HG03439 (cell line): ENCODE data around the gene SQSTM1.

Experiments
- ATAC-seq: cut with Tn5 transposase; IDR thresholded peaks from one replicate; pipeline ENCODE4 v1.9.1; 2021; ENCODE audit warnings: mild to moderate bottlenecking, moderate library complexity; ENCODE audit not compliant: unreplicated experiment

The SQSTM1 gene

DNA sequence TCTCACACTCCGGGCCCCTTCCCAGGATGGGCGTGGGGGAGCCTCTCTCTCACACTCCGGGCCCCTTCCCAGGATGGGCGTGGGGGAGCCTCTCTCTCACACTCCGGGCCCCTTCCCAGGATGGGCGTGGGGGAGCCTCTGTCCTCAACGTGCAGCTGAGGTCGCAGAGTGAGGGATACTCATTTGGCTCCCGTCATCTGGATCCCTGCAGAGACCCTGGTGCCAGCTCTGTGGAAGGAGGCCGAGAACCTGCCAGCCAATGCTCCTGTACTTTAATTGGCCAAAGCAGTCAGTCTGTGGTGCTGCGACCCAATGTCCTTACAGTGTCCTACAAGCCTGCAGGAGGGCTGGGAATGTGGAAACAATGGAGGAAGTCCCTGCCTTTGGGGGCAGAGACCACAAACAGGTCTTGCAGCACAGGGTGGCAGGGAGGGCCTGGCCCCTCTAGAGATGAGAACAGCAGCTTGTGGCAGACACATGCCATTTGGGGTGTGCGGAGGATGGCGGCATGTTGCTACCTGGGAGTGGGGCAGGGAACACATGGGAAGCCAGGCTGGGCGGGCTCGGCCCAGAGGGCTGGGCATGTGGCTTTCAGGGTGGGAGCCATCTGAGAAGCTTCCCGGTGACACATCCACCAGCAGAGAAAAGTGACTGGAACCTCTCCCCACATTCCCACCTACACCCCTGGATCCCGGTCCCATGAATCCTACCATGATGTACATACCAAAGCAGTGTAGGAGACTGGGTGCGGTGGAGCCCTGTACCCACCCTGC is 51.5 kb downstream of the SQSTM1 start:
- ATAC-seq: no peak

- no peak for ATAC-seq
Observed at GRCh38 chr5:179872828-179873575, 52.3 kb downstream of the SQSTM1 start.

DNA sequence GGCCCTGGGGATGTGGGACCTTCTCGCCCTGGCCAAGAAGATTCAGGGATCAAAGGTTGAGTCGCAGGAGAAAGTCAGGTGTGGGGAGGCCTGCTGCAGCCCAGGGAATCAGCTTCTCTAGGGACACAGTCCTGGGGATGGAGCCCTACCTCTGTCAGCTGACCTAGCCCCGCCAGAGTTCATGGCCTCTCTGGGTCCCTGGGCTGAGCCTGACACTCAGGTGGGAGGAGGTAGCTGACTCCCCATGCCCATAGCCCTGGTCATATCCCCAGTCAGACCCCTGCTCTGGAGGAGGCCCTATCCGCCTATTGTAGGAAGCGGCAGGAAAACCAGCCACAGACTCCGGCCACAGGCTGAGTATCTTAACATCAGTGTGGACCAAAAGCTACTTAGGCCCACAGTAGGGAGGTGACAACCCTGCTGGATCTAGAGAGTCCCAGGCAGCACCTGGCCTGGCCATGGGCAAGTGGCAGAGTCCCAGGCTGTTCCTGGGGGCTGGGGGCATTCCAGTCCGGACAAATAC is 52.9 kb downstream of the SQSTM1 start:
- ATAC-seq: no peak

- no peak for ATAC-seq
Observed at GRCh38 chr5:179874136-179874535, 53.4 kb downstream of the SQSTM1 start.

DNA sequence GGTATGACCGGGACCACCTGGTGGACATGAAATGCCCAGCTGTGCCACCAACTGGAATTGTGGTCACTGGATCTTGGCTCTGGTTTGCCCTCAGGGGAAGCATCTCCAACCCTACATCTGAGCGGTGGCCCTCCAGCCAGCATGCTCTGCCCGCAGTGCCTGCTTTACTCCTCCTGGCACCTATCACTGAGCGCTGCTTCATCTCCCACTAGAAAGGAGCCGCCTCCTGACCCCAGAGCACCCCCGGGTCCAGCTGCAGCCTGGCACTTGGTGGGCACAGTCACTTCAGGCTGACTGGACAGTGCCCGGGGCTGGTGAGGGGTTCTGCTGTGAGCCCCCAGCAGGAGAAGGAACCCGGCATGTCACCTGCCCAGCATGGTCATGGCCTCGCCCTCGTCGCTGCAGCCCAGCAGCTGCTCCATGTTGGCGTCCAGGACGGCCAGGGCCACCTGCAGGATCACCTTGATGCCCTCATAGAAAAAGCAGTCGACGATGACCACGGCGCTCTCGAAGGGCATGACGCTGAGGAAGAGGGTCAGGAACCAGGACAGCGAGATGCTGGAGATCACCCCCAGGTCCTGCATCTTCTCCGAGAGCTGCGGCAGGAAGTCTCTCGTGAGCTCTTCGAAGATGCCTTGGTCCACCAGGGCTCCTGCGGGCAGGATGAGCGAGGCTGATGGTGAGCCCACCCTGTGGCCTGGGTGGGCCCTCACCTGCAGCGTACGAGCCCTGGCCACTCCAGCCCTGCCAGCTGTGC is 54.0 kb downstream of the SQSTM1 start:
- no peak for ATAC-seq

GRCh38 chr5:179875741-179876609 is 55.3 kb downstream of the SQSTM1 start:
- no peak for ATAC-seq

- no peak for ATAC-seq
Observed at GRCh38 chr5:179876610-179876952, 55.9 kb downstream of the SQSTM1 start.

DNA sequence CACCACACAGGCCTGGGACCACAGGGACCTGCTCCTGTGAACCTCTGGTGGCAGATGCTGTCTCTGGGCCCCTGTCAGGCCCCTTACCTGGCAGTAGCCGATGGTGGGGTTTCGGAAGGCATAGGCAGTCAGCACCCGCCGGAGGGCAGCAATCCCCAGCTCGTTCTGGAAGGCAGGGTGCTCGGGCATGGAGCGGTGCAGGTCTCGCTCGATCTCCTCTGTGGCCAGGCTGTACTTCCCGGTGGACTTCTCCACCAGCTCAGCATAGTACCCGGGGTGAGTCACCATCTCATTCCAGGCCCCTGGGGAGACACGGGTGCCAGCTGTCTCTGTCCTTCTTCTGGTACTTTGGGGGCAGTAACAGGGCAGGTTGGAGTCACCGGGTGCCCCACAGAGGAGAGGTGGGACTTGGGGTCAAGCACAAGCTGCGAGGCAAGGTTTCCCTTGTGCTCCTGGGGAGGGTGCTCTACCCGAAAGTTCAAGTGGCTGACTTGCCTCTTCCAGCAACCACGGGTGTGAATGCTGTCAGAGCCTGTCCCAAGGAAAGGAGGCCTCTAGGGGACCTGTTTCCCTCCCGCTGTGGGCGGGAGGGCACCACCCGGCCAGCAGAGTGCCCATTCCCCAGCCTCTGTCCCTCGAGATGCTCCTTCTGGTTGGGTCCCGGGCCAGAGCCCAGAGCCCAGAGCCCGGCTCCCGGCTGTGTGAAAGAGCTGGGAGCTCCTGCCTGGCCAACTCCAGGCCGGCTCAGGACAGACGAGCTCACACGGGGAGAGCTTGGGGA is 57.7 kb downstream of the SQSTM1 start:
- ATAC-seq: no peak

DNA sequence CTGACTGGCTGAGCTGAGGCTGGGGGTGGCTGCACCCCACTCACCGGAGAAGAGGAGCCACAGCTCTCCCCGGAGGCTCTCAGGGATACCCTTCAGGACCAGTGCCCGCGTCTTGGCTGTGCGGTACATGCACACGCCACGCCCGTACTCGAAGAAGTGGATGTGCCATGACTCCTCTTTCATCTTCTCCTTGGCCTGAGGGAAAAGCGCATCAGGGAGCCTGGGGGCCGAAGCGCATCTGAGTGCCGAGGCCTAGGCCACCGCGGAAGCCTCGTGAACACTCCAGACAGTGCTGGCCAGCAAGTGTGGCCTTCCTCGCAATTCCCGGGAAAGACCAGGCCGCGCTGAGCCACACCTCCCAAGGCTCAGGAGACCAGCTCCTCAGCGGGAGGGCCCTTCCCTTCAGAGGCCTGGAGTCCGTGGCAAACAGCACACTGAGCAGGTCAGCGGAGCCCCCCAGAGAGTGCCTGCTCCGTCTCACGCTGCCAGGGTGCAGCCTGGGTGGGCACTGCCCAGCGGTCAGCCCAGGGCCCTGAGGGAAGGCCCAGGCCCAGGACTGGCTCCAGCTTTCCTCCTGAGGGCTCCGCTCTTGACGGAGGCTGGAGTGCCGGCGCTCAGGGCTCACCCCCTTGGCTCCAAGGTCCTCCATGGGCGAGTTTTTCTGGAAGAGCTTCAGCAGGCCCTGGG is 58.4 kb downstream of the SQSTM1 start:
- no peak for ATAC-seq

DNA sequence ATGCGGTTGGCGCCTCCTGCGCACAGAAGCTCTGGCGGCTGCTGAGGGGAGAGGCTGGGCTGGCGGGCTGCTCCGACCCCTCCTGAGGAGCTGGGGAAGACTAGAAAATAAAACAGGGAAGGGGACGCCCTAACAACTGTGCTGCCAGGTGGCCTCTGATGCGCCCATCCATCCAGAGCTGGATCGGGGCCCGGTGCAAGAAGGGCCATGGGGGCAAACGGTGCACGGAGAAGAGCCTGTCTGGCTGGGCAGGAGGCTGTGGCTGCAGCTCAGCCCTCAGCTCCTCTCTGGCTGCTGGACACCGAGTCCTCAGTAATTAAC is 58.9 kb downstream of the SQSTM1 start:
- ATAC-seq: no peak

DNA sequence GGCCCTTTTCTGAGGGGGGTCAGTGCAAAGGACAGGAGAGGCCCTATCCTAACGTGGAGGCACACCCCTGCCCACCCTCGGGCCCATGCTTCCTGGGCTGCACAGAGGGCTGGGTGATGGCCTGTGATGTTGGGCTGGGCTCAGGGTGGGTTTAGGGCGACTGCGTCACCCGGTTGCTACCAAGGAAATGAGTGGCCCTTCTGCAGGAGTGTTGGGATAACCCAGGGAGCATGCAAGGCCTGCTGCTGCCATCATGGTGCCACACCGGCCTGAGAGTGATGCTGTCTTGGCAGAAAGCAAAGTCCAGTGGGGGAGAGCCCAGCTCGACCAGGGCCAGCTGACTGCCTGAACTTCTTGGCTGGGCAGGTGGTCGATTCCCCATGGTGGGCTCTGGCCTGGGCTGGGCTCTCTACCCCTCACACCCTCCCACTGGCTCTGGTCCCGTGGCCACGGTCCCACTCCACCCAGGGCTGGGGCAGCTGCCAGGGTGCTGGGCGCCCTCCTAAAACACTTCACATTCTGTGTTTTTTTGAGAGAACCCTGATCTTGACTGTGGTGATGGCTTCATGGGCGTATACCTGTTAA is 59.5 kb downstream of the SQSTM1 start:
- no peak for ATAC-seq

DNA sequence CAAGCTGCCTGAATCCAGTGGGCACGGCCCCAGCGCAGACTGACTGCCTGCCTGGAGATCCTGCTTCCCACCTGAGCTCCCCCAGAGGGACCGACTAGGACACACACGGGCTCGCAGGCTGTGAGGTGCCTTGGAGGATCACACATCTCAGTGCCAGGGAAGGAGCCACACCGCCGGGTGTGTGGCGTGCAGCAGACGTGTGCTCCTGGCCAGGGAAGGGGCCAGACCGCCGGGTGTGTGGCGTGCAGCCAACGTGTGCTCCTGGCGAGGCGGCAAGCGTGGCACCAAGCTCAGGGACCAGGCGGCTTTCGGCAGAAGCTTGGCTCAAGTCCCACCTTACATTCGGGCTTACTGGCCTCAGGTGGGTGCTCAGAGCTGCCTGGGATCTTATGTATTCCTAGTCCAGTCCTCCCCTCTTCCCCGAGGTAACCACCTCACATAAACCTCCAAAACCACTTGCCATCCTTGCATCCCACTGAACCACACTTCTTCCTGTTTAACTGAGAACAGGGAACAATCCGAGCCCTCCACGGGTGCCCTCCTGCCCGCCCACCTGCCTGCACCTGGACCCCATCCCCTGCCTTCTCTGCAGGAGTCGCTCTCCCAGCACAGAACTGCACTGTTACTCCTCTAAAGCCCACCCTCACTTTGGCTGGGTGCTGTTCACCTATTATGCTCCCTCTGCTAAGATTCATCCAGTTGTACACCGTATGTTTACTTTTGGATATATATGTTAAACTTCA is 60.3 kb downstream of the SQSTM1 start:
- ATAC-seq: no peak

DNA sequence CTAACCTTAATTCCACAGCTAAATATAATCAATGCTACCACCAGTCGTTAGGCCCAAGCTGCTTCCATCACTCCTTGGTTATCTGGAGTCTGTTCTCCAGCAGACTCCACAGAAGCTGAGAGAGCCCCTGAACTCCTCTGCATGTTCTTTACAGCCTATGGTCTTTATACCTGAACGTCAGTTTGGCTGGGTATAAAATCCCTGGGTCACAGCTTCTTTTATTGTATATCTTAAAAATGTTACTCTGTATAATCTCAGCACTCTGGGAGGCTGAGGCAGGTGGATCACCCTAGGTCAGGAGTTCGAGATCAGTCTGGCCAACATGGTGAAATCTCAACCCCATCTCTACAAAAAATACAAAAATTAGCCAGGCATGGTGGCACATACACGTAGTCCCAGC is 61.6 kb downstream of the SQSTM1 start:
- no peak for ATAC-seq

GRCh38 chr5:179883163-179883562 is 62.5 kb downstream of the SQSTM1 start:
- ATAC-seq: no peak

- no peak for ATAC-seq
Observed at GRCh38 chr5:179885491-179886090, 64.9 kb downstream of the SQSTM1 start.

DNA sequence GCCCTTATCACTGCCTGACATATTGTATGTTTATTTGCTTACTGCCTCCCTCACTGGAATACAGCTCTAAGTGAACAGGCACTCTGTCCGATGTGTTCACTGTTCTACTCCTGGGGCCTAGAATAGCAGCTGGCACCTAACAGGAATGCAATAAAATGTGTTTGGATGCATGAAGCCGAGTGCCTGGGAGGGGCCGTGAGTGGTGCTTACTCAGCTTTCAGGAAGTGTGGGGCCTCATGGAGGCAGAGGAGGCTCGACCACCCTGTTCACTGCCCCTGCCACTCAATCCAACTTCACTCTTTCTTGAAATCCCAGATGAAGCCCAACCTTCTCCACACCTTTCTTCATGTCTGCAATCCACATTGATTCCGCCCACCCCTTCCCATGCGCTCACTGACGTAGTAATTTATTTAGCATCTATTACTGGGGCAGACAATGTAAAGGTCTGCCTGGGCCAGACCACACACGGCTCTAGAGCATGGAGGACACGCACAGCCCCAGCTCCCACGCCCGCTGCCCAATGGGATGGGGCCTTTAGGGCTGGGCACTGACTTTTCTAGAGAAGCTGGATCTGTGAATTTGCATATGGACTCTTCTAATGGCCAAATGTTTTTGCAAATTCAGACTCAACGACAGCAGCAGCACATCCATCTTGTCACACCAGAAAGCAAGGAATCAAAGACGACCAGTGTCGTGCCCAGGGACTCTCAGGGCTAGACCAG is 65.6 kb downstream of the SQSTM1 start:
- ATAC-seq: no peak

DNA sequence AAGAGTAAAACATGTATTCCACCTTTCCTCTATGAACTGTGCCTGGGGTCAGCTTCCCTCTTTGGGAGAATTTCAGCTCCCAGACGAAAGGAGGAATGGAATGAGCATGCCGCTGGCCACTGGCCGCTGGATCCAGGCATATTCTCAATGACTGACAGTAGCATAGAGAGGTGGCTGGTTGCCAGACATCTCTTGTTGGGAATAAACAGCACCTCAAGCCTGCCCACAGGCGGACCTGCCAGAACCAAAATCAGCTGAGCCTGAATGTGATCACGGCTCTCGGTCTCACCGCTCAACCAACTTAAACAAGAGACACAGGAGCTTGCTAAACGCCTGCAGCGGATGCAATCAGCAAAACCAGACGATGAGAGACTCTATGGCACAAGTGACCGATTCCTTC is 66.4 kb downstream of the SQSTM1 start:
- ATAC-seq: no peak
